ENCODE data around the gene TLE7.

GRCh38 chr16:71399801-71400563 is 41.9 kb downstream of the TLE7 start:
- TF ChIP-seq, protein P1, sequence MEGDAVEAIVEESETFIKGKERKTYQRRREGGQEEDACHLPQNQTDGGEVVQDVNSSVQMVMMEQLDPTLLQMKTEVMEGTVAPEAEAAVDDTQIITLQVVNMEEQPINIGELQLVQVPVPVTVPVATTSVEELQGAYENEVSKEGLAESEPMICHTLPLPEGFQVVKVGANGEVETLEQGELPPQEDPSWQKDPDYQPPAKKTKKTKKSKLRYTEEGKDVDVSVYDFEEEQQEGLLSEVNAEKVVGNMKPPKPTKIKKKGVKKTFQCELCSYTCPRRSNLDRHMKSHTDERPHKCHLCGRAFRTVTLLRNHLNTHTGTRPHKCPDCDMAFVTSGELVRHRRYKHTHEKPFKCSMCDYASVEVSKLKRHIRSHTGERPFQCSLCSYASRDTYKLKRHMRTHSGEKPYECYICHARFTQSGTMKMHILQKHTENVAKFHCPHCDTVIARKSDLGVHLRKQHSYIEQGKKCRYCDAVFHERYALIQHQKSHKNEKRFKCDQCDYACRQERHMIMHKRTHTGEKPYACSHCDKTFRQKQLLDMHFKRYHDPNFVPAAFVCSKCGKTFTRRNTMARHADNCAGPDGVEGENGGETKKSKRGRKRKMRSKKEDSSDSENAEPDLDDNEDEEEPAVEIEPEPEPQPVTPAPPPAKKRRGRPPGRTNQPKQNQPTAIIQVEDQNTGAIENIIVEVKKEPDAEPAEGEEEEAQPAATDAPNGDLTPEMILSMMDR (IDR thresholded peaks at IDR 0.05), result no peak
- TF ChIP-seq POLR2A (IDR thresholded peaks at IDR 0.05), result no peak
